H1 (cell line): Measurements from ENCODE around the gene GALNTL6.
"Not testable (repeated sequence)": the region's sequence is repeated elsewhere in the genome, so short reads cannot be mapped to it uniquely, and the experiment has no call there.

Experiments used
- JUND ChIP-seq: IDR thresholded peaks from 2 replicates; pipeline ENCODE4 v1.6.1; 2011; ENCODE audit warnings: mild to moderate bottlenecking, improper control_type of control experiment, low read length
- POLR2AphosphoS5 ChIP-seq: IDR thresholded peaks from 2 replicates; pipeline ENCODE4 v1.6.1; 2011; ENCODE audit warnings: low read depth, low read length
- SIN3A ChIP-seq, 2 experiments: IDR thresholded peaks in 1 of 2; conservative IDR thresholded peaks in 1 of 2; 2 replicates each; pipeline ENCODE4 v1.6.1; 2011 to 2012; ENCODE audit warnings: low read length in 2 of 2, improper control_type of control experiment in 1 of 2, low read depth in 1 of 2, mild to moderate bottlenecking in 1 of 2

DNA sequence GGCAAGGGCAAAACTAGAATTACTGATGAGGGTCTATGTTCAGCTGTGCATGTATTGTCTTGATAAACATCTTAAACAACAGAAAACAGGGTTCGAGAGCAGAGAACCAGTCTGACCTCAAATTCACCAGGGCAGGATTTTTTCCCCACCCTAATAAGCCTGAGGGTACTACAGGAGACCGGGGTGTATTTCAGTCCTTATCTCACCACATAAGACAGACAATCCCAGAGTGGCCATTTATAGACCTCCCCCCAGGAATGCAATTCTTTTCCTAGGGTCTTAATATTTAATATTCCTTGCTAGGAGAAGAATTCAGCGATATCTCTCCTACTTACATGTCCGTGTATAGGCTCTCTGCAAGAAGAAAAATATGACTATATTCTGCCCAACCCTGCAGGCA lies 1157.0 kb downstream of the GALNTL6 start:
- TF ChIP-seq POLR2AphosphoS5; JUND; SIN3A (conservative IDR thresholded peaks at IDR 0.05 in 1 of 2, IDR thresholded peaks at IDR 0.05 in 1 of 2; ENCODE audit: low read depth in 1 of 2, low read length in 2 of 2): not testable (repeated sequence)
